ENCODE measurements around the gene KLHL35.

KLHL35 gene

GRCh38 chr11:75468534-75469340 lies 35.7 kb upstream of the KLHL35 start:
- DNase-seq (ENCODE audit: low read depth, low spot score) = peak; percentile 44

GRCh38 chr11:75467881-75468280 lies 34.9 kb upstream of the KLHL35 start:
- DNase-seq (ENCODE audit: low read depth, low spot score) = no peak

- no peak for DNase-seq (ENCODE audit: low read depth, low spot score)
Measured at GRCh38 chr11:75467311-75467710, 34.3 kb upstream of the KLHL35 start.

GRCh38 chr11:75465701-75466531 lies 32.9 kb upstream of the KLHL35 start:
- DNase-seq (ENCODE audit: low read depth, low spot score) = no peak

- DNase-seq (ENCODE audit: low read depth, low spot score) = no peak
Measured at GRCh38 chr11:75463106-75463774, 30.2 kb upstream of the KLHL35 start.

- DNase-seq (ENCODE audit: low read depth, low spot score) = no peak
Measured at GRCh38 chr11:75462117-75462653, 29.2 kb upstream of the KLHL35 start.

GRCh38 chr11:75461151-75461550 lies 28.1 kb upstream of the KLHL35 start:
- no peak for DNase-seq (ENCODE audit: low read depth, low spot score)

GRCh38 chr11:75456596-75457183 lies 23.7 kb upstream of the KLHL35 start:
- DNase-seq (ENCODE audit: low read depth, low spot score) = no peak

GRCh38 chr11:75454987-75455386 lies 22.0 kb upstream of the KLHL35 start:
- no peak for DNase-seq (ENCODE audit: low read depth, low spot score)

- no peak for DNase-seq (ENCODE audit: low read depth, low spot score)
Measured at GRCh38 chr11:75453916-75454655, 21.1 kb upstream of the KLHL35 start.

- no peak for DNase-seq (ENCODE audit: low read depth, low spot score)
Measured at GRCh38 chr11:75450826-75451821, 18.1 kb upstream of the KLHL35 start.

GRCh38 chr11:75450236-75450635 lies 17.2 kb upstream of the KLHL35 start:
- no peak for DNase-seq (ENCODE audit: low read depth, low spot score)

GRCh38 chr11:75449776-75450175 lies 16.8 kb upstream of the KLHL35 start:
- DNase-seq (ENCODE audit: low read depth, low spot score) = no peak

GRCh38 chr11:75449271-75449670 lies 16.3 kb upstream of the KLHL35 start:
- no peak for DNase-seq (ENCODE audit: low read depth, low spot score)

GRCh38 chr11:75447415-75447814 lies 14.4 kb upstream of the KLHL35 start:
- DNase-seq (ENCODE audit: low read depth, low spot score) = no peak

GRCh38 chr11:75445315-75445953 lies 12.4 kb upstream of the KLHL35 start:
- DNase-seq (ENCODE audit: low read depth, low spot score) = no peak

- no peak for DNase-seq (ENCODE audit: low read depth, low spot score)
Measured at GRCh38 chr11:75443043-75443442, 10.0 kb upstream of the KLHL35 start.

- DNase-seq (ENCODE audit: low read depth, low spot score) = no peak
Measured at GRCh38 chr11:75442161-75442885, 9.3 kb upstream of the KLHL35 start.

- DNase-seq (ENCODE audit: low read depth, low spot score) = no peak
Measured at GRCh38 chr11:75441804-75442132, 8.8 kb upstream of the KLHL35 start.
